Neural progenitor cell (in vitro differentiated cells): ENCODE data around the gene MBL2. TPM values are rescaled to one million over a fixed set of nuclear protein-coding genes. Genes with fewer than 3 reads are reported as not detected.
A peak's percentile ranks its signal among the peaks of the same experiment; 100 is the strongest.

Experiments
- DNase-seq: peaks from one replicate; pipeline ENCODE4 v3.0.0-alpha.2; 2016; ENCODE audit warnings: low spot score
- H2AFZ ChIP-seq: fragments of 200-600 bp; sonication (generic); replicated peaks from 2 replicates; pipeline ENCODE4 v1.6.1; 2016; ENCODE audit warnings: antibody characterized with exemption
- H3F3A ChIP-seq: fragments of 200-600 bp; sonication (generic); 2 replicates; pipeline ENCODE4 v1.6.1; 2016; ENCODE audit warnings: antibody characterized with exemption, low read depth
- H3K27ac ChIP-seq: fragments of 200-600 bp; sonication (generic); 2 replicates; pipeline ENCODE4 v1.5.1; 2016; ENCODE audit warnings: mild to moderate bottlenecking
- H3K27me3 ChIP-seq: fragments of 200-600 bp; sonication (generic); 2 replicates; pipeline ENCODE4 v1.6.1; 2016; ENCODE audit warnings: mild to moderate bottlenecking, moderate library complexity
- H3K36me3 ChIP-seq: fragments of 200-600 bp; sonication (generic); 2 replicates; pipeline ENCODE4 v1.5.1; 2016
- H3K4me1 ChIP-seq: fragments of 200-600 bp; sonication (generic); 2 replicates; pipeline ENCODE4 v1.6.1; 2016; ENCODE audit warnings: mixed run types
- H3K4me2 ChIP-seq: fragments of 200-600 bp; sonication (generic); 2 replicates; pipeline ENCODE4 v1.6.1; 2016
- H3K4me3 ChIP-seq: fragments of 200-600 bp; sonication (generic); 2 replicates; pipeline ENCODE4 v1.5.1; 2016
- H3K79me2 ChIP-seq: fragments of 200-600 bp; sonication (generic); 2 replicates; pipeline ENCODE4 v1.6.1; 2016; ENCODE audit warnings: low read depth
- H3K9ac ChIP-seq: fragments of 200-600 bp; sonication (generic); 2 replicates; pipeline ENCODE4 v1.6.1; 2016
- H3K9me3 ChIP-seq: fragments of 200-600 bp; sonication (generic); 2 replicates; pipeline ENCODE4 v1.5.1; 2016; ENCODE audit warnings: low read depth
- H4K20me1 ChIP-seq: fragments of 200-600 bp; sonication (generic); 2 replicates; pipeline ENCODE4 v1.6.1; 2016; ENCODE audit warnings: low read depth
- H3K27ac Mint-ChIP-seq: 3 replicates; pipeline ENCODE4 v1.8.0; 2021; ENCODE audit warnings: mixed read lengths
- H3K27me3 Mint-ChIP-seq: 2 replicates; pipeline ENCODE4 v1.8.0; 2022; ENCODE audit warnings: low read depth, mild to moderate bottlenecking, inconsistent platforms, moderate library complexity, mixed read lengths; ENCODE audit not compliant: insufficient read depth
- H3K36me3 Mint-ChIP-seq: 3 replicates; pipeline ENCODE4 v1.8.0; 2021; ENCODE audit warnings: mixed read lengths
- H3K4me1 Mint-ChIP-seq: 3 replicates; pipeline ENCODE4 v1.8.0; 2021; ENCODE audit warnings: mixed read lengths
- H3K4me3 Mint-ChIP-seq: 3 replicates; pipeline ENCODE4 v1.8.0; 2021; ENCODE audit warnings: mild to moderate bottlenecking, moderate library complexity, mixed read lengths
- H3K9me3 Mint-ChIP-seq: 3 replicates; pipeline ENCODE4 v1.8.0; 2020; ENCODE audit warnings: mixed read lengths
- CTCF ChIP-seq: fragments of 200-600 bp; sonication (generic); IDR thresholded peaks from 2 replicates; pipeline ENCODE4 v1.5.1; 2017; ENCODE audit warnings: antibody characterized with exemption, mild to moderate bottlenecking
- EZH2 ChIP-seq: fragments of 200-600 bp; sonication (generic); IDR thresholded peaks from 2 replicates; pipeline ENCODE4 v1.6.1; 2017; ENCODE audit warnings: antibody characterized with exemption, mild to moderate bottlenecking, moderate library complexity
- EZH2phosphoT487 ChIP-seq: fragments of 200-600 bp; sonication (generic); IDR thresholded peaks from 2 replicates; pipeline ENCODE4 v1.6.1; 2017; ENCODE audit warnings: antibody characterized with exemption
- total RNA-seq: library from RNA; depleted of rRNA; stranded (reverse); fragments of >200 nt; gene quantifications from 2 replicates; pipeline ENCODE4 v1.2.3, GENCODE V29; 2015; ENCODE audit warnings: low replicate concordance

Gene MBL2
- total RNA-seq, 1 donor from 2014 or later, result not detected

- Histone ChIP-seq H3K4me3 (no peak overlapping the region), H3K4me1 (no peaks in the 10 kb centered on the region), H3K9ac (no peak overlapping the region), H3K9me3 (no peaks in the 10 kb centered on the region), H3K36me3 (no peaks in the 10 kb centered on the region), H3K79me2 (no peaks in the 10 kb centered on the region), H3F3A (no peaks in the 10 kb centered on the region), H2AFZ (no peak overlapping the region), H3K4me2 (no peak overlapping the region), H4K20me1 (no peaks in the 10 kb centered on the region), H3K27me3 (no peaks in the 10 kb centered on the region), H3K27ac (no peak overlapping the region)
- Mint-ChIP-seq H3K27me3 (peaks cover 5% of the 10 kb centered on the region), H3K4me1 (peaks cover 1% of the 10 kb centered on the region), H3K36me3 (no peaks in the 10 kb centered on the region), H3K9me3 (no peaks in the 10 kb centered on the region), H3K27ac (no peak overlapping the region), H3K4me3 (no peak overlapping the region)
- no peak for DNase-seq
- TF ChIP-seq EZH2, result no peak
- no peak for TF ChIP-seq EZH2phosphoT487
- TF ChIP-seq CTCF, result no peak
Observed at GRCh38 chr10:52774600-52775106, 2.1 kb upstream of the MBL2 start.

DNA sequence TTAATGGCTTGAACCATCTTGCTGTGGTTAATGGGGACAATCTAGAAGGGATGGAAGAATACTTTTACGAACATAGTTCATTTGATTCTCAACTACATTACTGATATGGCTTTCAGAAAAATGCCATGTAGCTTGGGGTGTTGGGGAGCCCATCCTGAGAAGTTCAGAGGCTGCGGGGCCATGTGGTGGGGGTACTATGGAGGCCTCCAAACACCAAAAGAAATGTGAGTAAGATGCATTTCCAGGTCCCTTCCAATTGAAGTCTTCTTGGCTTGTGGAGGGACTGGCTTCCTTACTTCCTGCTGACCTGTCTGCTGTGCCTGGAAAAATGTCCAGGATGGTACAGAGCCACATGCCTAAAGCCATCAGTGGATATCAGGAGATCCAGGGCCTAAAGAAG is 1.6 kb upstream of the MBL2 start:
- Histone ChIP-seq H3K27ac (no peak overlapping the region), H3F3A (no peaks in the 10 kb centered on the region), H3K36me3 (no peaks in the 10 kb centered on the region), H3K4me2 (no peak overlapping the region), H3K79me2 (no peaks in the 10 kb centered on the region), H2AFZ (no peak overlapping the region), H3K9me3 (no peaks in the 10 kb centered on the region), H4K20me1 (no peaks in the 10 kb centered on the region), H3K9ac (no peak overlapping the region), H3K4me3 (no peak overlapping the region), H3K4me1 (no peaks in the 10 kb centered on the region), H3K27me3 (no peaks in the 10 kb centered on the region)
- H3K27me3 Mint-ChIP-seq, result peaks cover 2% of the 10 kb centered on the region
- H3K27ac Mint-ChIP-seq, result no peak overlapping the region
- H3K36me3 Mint-ChIP-seq, result no peaks in the 10 kb centered on the region
- no peaks in the 10 kb centered on the region for H3K4me1 Mint-ChIP-seq
- H3K9me3 Mint-ChIP-seq, result no peaks in the 10 kb centered on the region
- TF ChIP-seq EZH2, result no peak
- no peak for DNase-seq
- H3K4me3 Mint-ChIP-seq, result no peak overlapping the region

GRCh38 chr10:52771534-52772445 is 794 bp downstream of the MBL2 start:
- TF ChIP-seq EZH2 (no peak), EZH2phosphoT487 (no peak), CTCF (no peak)
- no peaks in the 10 kb centered on the region for H3K4me1 ChIP-seq
- Mint-ChIP-seq H3K4me3 (no peak overlapping the region), H3K27me3 (peaks cover 2% of the 10 kb centered on the region), H3K36me3 (no peaks in the 10 kb centered on the region), H3K9me3 (no peaks in the 10 kb centered on the region), H3K4me1 (no peaks in the 10 kb centered on the region), H3K27ac (peak overlapping the region; percentile 57)
- no peaks in the 10 kb centered on the region for H3K36me3 ChIP-seq
- H3K4me2 ChIP-seq, result no peak overlapping the region
- no peaks in the 10 kb centered on the region for H3F3A ChIP-seq
- H3K4me3 ChIP-seq, result no peak overlapping the region
- no peaks in the 10 kb centered on the region for H4K20me1 ChIP-seq
- H3K27me3 ChIP-seq, result no peaks in the 10 kb centered on the region
- no peak overlapping the region for H3K9ac ChIP-seq
- no peaks in the 10 kb centered on the region for H3K9me3 ChIP-seq
- H3K79me2 ChIP-seq, result no peaks in the 10 kb centered on the region
- no peak overlapping the region for H3K27ac ChIP-seq
- no peak overlapping the region for H2AFZ ChIP-seq
- no peak for DNase-seq

GRCh38 chr10:52770904-52771303 is 1.7 kb downstream of the MBL2 start:
- Histone ChIP-seq H3K4me1 (no peaks in the 10 kb centered on the region), H3K36me3 (no peaks in the 10 kb centered on the region), H2AFZ (no peak overlapping the region), H3F3A (no peaks in the 10 kb centered on the region), H3K79me2 (no peaks in the 10 kb centered on the region), H3K9ac (no peak overlapping the region), H3K4me2 (no peak overlapping the region), H3K27ac (no peak overlapping the region), H3K4me3 (no peak overlapping the region), H3K27me3 (no peaks in the 10 kb centered on the region), H3K9me3 (no peaks in the 10 kb centered on the region), H4K20me1 (no peaks in the 10 kb centered on the region)
- peak overlapping the region; percentile 60 for H3K27ac Mint-ChIP-seq
- H3K9me3 Mint-ChIP-seq, result no peaks in the 10 kb centered on the region
- no peaks in the 10 kb centered on the region for H3K36me3 Mint-ChIP-seq
- no peak overlapping the region for H3K4me3 Mint-ChIP-seq
- H3K4me1 Mint-ChIP-seq, result no peaks in the 10 kb centered on the region
- H3K27me3 Mint-ChIP-seq, result peaks cover 2% of the 10 kb centered on the region
- TF ChIP-seq EZH2phosphoT487 (no peak), EZH2 (no peak), CTCF (no peak)
- no peak for DNase-seq
